HG03432 (cell line): ENCODE data around the gene GOLT1A.
"Not testable (repeated sequence)": the region's sequence is repeated elsewhere in the genome, so short reads cannot be mapped to it uniquely, and the experiment has no call there.

Experiments used
- ATAC-seq: cut with Tn5 transposase; IDR thresholded peaks from one replicate; pipeline ENCODE4 v1.9.1; 2021; ENCODE audit warnings: mild to moderate bottlenecking, moderate library complexity; ENCODE audit not compliant: unreplicated experiment

GOLT1A gene

GRCh38 chr1:204249736-204250427, 36.1 kb upstream of the GOLT1A start:
- ATAC-seq, result no peak

- ATAC-seq, result no peak
Measured at GRCh38 chr1:204248954-204249353, 35.2 kb upstream of the GOLT1A start.

GRCh38 chr1:204246876-204247275, 33.1 kb upstream of the GOLT1A start:
- no peak for ATAC-seq

- ATAC-seq, result no peak
Measured at GRCh38 chr1:204242920-204243319, 29.1 kb upstream of the GOLT1A start.

- ATAC-seq, result no peak
Measured at GRCh38 chr1:204241914-204242313, 28.1 kb upstream of the GOLT1A start.

GRCh38 chr1:204241050-204241449, 27.3 kb upstream of the GOLT1A start:
- ATAC-seq, result no peak

GRCh38 chr1:204240233-204240632, 26.4 kb upstream of the GOLT1A start:
- ATAC-seq, result no peak

GRCh38 chr1:204239401-204239800, 25.6 kb upstream of the GOLT1A start:
- not testable (repeated sequence) for ATAC-seq

- not testable (repeated sequence) for ATAC-seq
Measured at GRCh38 chr1:204238520-204238919, 24.7 kb upstream of the GOLT1A start.

GRCh38 chr1:204237515-204237914, 23.7 kb upstream of the GOLT1A start:
- ATAC-seq, result not testable (repeated sequence)

GRCh38 chr1:204232526-204232925, 18.7 kb upstream of the GOLT1A start:
- no peak for ATAC-seq

- ATAC-seq, result no peak
Measured at GRCh38 chr1:204230211-204230610, 16.4 kb upstream of the GOLT1A start.

GRCh38 chr1:204228896-204229295, 15.1 kb upstream of the GOLT1A start:
- ATAC-seq, result no peak

- ATAC-seq, result no peak
Measured at GRCh38 chr1:204227996-204228785, 14.4 kb upstream of the GOLT1A start.

- no peak for ATAC-seq
Measured at GRCh38 chr1:204227351-204227750, 13.6 kb upstream of the GOLT1A start.

GRCh38 chr1:204225841-204226735, 12.3 kb upstream of the GOLT1A start:
- ATAC-seq, result no peak

GRCh38 chr1:204224655-204225054, 10.9 kb upstream of the GOLT1A start:
- no peak for ATAC-seq

GRCh38 chr1:204223129-204223860, 9.5 kb upstream of the GOLT1A start:
- ATAC-seq, result no peak

GRCh38 chr1:204222764-204223055, 8.9 kb upstream of the GOLT1A start:
- ATAC-seq, result no peak

- no peak for ATAC-seq
Measured at GRCh38 chr1:204222006-204222763, 8.4 kb upstream of the GOLT1A start.
